HFFc6 (cell line): ENCODE data around the gene PTH2R. TPM values are rescaled to one million over a fixed set of nuclear protein-coding genes. Genes with fewer than 3 reads are reported as not detected.
A peak's percentile ranks its signal among the peaks of the same experiment; 100 is the strongest.
"Not testable (repeated sequence)": the region's sequence is repeated elsewhere in the genome, so short reads cannot be mapped to it uniquely, and the experiment has no call there.

Experiments used
- DNase-seq: peaks from one replicate; pipeline ENCODE4 v3.0.0-alpha.2; 2018
- H3K27ac Mint-ChIP-seq: 2 replicates; pipeline ENCODE4 v1.8.0; 2020; ENCODE audit warnings: mild to moderate bottlenecking, mixed read lengths
- H3K27me3 Mint-ChIP-seq: 2 replicates; pipeline ENCODE4 v1.8.0; 2021; ENCODE audit warnings: mild to moderate bottlenecking, moderate library complexity, mixed read lengths; ENCODE audit not compliant: insufficient read depth
- H3K36me3 Mint-ChIP-seq: 2 replicates; pipeline ENCODE4 v1.8.0; 2021; ENCODE audit warnings: low read depth, mixed read lengths
- H3K4me1 Mint-ChIP-seq: 2 replicates; pipeline ENCODE4 v1.8.0; 2020; ENCODE audit warnings: low read depth, mixed read lengths
- H3K4me3 Mint-ChIP-seq: 2 replicates; pipeline ENCODE4 v1.8.0; 2020; ENCODE audit warnings: mild to moderate bottlenecking, moderate library complexity, mixed read lengths
- H3K9me3 Mint-ChIP-seq: 2 replicates; pipeline ENCODE4 v1.8.0; 2020; ENCODE audit warnings: mild to moderate bottlenecking, mixed read lengths
- total RNA-seq, 6 experiments: library from RNA; stranded (reverse); fragmentation: NEBNext Ultra II Directional; extraction: Animal tissue kit (Norgen Biotek cat#: 25700); gene quantifications; 2 replicates in 1 of 6; 3 replicates in 5 of 6; pipeline ENCODE4 v1.2.3, GENCODE V29; 2021
- TF ChIP-seq, protein P1 (sequence below): fragments of 200-600 bp; sonication (generic); IDR thresholded peaks from 2 replicates; pipeline ENCODE4 v1.5.0; 2021; ENCODE audit warnings: antibody characterized with exemption, mild to moderate bottlenecking

Gene PTH2R
- total RNA-seq, 6 experiments from 2014 or later = not detected

DNA sequence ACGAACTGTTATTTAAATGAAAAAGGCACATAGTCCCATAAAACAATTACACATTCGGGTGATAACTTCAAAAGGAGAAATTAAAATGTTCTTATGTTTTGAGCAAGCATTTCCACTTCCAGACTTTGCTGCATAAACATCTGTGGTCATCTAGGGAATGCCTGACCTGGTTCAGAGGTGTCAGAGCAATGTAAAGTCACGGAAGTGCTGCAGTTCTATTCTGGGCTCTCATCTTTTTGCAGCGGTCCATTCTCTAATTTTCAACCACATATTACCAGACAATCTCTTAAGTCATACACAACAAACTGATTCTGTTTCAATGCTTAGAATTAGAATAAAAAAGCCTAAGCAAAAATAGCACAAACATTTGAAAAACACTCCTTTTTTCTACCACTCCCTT lies 22.0 kb upstream of the PTH2R start:
- no peak overlapping the region for H3K4me3 Mint-ChIP-seq
- H3K4me1 Mint-ChIP-seq = no peaks in the 10 kb centered on the region
- no peaks in the 10 kb centered on the region for H3K36me3 Mint-ChIP-seq
- no peak for DNase-seq
- H3K27ac Mint-ChIP-seq = no peak overlapping the region
- TF ChIP-seq, protein P1, sequence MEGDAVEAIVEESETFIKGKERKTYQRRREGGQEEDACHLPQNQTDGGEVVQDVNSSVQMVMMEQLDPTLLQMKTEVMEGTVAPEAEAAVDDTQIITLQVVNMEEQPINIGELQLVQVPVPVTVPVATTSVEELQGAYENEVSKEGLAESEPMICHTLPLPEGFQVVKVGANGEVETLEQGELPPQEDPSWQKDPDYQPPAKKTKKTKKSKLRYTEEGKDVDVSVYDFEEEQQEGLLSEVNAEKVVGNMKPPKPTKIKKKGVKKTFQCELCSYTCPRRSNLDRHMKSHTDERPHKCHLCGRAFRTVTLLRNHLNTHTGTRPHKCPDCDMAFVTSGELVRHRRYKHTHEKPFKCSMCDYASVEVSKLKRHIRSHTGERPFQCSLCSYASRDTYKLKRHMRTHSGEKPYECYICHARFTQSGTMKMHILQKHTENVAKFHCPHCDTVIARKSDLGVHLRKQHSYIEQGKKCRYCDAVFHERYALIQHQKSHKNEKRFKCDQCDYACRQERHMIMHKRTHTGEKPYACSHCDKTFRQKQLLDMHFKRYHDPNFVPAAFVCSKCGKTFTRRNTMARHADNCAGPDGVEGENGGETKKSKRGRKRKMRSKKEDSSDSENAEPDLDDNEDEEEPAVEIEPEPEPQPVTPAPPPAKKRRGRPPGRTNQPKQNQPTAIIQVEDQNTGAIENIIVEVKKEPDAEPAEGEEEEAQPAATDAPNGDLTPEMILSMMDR = no peak
- H3K27me3 Mint-ChIP-seq = peaks cover 10% of the 10 kb centered on the region
- no peaks in the 10 kb centered on the region for H3K9me3 Mint-ChIP-seq

DNA sequence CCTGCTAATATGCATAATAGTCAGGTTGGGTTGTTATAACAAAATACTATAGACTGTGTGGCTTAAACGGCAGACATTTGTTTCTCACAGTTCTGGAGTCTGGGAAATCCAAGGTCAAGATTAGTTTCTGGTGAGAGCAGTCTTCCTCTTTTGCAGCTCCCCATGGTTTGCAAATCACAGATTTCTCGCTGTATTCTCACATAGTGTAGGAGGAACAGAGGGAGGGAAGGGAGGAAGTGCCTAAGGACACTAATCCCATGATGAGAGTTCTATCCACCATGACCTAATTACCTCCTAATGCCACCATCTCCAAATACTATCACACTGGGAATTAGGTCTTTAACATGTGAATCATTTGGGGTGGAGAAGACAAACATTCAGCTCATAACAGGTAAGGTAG lies 20.1 kb upstream of the PTH2R start:
- peaks cover 9% of the 10 kb centered on the region for H3K27me3 Mint-ChIP-seq
- no peak for DNase-seq
- no peak overlapping the region for H3K27ac Mint-ChIP-seq
- TF ChIP-seq, protein P1 = no peak
- no peaks in the 10 kb centered on the region for H3K9me3 Mint-ChIP-seq
- H3K4me1 Mint-ChIP-seq = no peaks in the 10 kb centered on the region
- no peak overlapping the region for H3K4me3 Mint-ChIP-seq
- no peaks in the 10 kb centered on the region for H3K36me3 Mint-ChIP-seq

DNA sequence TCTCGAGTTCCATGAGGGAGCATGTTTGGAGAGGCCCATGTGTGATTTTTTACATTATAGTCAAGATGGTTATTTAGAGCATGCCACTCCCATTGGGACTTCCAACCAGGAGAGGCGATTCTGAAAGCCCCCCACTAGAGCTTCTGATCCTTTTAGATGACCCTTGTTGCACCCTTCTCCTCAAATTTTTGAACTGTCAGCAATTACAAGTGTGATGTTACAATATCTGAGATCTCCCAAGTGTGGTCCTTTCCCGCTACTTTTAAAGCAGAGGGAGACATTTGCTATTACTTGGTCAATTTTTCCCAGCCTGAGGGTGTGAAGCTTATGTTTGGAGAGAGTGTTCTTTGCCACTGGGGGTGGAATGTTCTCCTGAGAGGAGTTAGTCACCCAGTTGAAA lies 16.7 kb upstream of the PTH2R start:
- Mint-ChIP-seq H3K4me1 (no peaks in the 10 kb centered on the region), H3K27ac (no peak overlapping the region), H3K9me3 (no peaks in the 10 kb centered on the region), H3K4me3 (no peak overlapping the region), H3K27me3 (no peaks in the 10 kb centered on the region; the same call in none of the 2 replicates), H3K36me3 (no peaks in the 10 kb centered on the region)
- no peak for DNase-seq
- TF ChIP-seq, protein P1 = no peak

DNA sequence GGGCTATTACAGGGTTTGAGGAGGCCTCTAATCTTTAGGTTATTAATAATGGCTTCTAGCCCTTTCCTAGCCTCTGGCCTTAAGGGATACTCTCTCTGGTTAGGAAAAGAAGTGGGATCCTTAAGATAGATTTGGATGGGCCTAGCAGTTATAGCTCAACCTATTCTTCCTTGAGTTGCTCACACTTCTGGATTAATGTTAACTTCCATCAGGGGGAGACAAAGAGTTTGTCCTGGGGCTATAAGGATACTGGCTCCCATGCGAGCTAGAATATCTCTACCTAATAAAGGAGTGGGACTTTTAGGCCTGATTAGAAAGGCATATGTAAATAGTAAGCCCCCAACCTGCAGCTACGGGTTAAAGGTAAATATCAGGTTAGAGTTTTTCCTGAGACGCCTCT lies 14.3 kb upstream of the PTH2R start:
- TF ChIP-seq, protein P1 = peak; percentile 58
- DNase-seq = peak; percentile 16
- H3K9me3 Mint-ChIP-seq = no peaks in the 10 kb centered on the region
- no peak overlapping the region for H3K4me3 Mint-ChIP-seq
- H3K4me1 Mint-ChIP-seq = no peaks in the 10 kb centered on the region
- H3K27me3 Mint-ChIP-seq = peaks cover under 1% of the 10 kb centered on the region
- H3K27ac Mint-ChIP-seq = no peak overlapping the region
- no peaks in the 10 kb centered on the region for H3K36me3 Mint-ChIP-seq

DNA sequence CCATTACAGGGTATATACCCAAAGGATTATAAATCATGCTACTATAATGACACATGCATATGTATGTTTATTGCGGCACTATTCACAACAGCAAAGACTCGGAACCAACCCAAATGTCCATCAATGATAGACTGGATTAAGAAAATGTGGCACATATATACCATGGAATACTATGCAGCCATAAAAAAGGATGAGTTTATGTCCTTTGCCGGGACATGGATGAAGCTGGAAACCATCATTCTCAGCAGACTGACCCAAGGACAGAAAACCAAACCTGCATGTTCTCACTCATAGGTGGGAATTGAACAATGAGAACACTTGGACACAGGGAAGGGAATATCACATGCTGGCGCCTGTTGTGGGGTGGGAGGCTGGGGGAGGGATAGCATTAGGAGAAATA lies 9.8 kb upstream of the PTH2R start:
- H3K4me3 Mint-ChIP-seq, H3K4me1 Mint-ChIP-seq, H3K27ac Mint-ChIP-seq, H3K9me3 Mint-ChIP-seq, DNase-seq, H3K27me3 Mint-ChIP-seq, H3K36me3 Mint-ChIP-seq: not testable (repeated sequence)

DNA sequence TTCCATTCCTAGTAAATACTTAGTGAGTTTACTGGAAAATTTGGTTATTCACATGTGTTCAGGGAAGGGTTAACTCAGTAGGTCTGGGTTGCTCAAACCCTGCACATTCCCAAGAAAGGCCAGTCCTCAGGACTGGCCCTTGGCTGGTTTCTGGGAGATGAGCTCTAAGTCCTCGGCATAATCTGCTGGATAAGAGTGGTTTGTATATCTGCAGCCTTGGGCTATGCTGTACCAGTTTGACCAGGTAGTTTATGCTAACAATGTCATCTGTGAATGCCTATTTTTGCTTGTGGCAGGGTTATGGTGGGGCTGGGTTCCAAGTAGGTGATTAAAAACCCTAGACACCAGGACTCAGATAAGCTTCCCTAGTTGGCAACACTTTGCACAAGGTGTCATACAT lies 7.4 kb upstream of the PTH2R start:
- no peaks in the 10 kb centered on the region for H3K36me3 Mint-ChIP-seq
- peaks cover 9% of the 10 kb centered on the region for H3K27me3 Mint-ChIP-seq
- H3K9me3 Mint-ChIP-seq = no peaks in the 10 kb centered on the region
- TF ChIP-seq, protein P1 = no peak
- no peaks in the 10 kb centered on the region for H3K4me1 Mint-ChIP-seq
- H3K4me3 Mint-ChIP-seq = no peak overlapping the region
- no peak overlapping the region for H3K27ac Mint-ChIP-seq
- DNase-seq = no peak
